GM12878 (cell line): ENCODE results near the gene LRRC27. TPM values are rescaled to one million over a fixed set of nuclear protein-coding genes. Genes with fewer than 3 reads are reported as not detected.

ENCODE experiments used
- ATAC-seq: fragments of 200-7000 bp; cut with Tn5 transposase; 3 replicates; pipeline ENCODE4 v1.9.1; 2020; ENCODE audit warnings: mild to moderate bottlenecking, moderate library complexity
- BruUV-seq: library from RNA; stranded (reverse); fragments of 400-500 nt; replicated peaks from 2 replicates; lab custom pipeline; 2021; lab: Mats Ljungman, UMichigan
- CTCF ChIA-PET: fragments of 300-600 bp; sonication (Branson Sonifier 250); formaldehyde crosslinking; extraction: SDS; loops from one replicate; lab custom pipeline; 2021; ENCODE audit warnings: inconsistent platforms; lab: Yijun Ruan, JAX
- POLR2A ChIA-PET: fragments of 350-600 bp; formaldehyde crosslinking; extraction: SDS; loops from one replicate; lab custom pipeline; 2021; ENCODE audit warnings: inconsistent platforms; lab: Charles Lee
- RAD21 ChIA-PET: fragments of 300-600 bp; sonication (Branson Sonifier 250); formaldehyde crosslinking; loops from one replicate; lab custom pipeline; 2023; ENCODE audit warnings: antibody characterized with exemption; ENCODE audit not compliant: unreplicated experiment; lab: Charles Lee
- SMC1A ChIA-PET: fragments of 300-600 bp; sonication (Branson Sonifier 250); formaldehyde crosslinking; loops from one replicate; lab custom pipeline; 2023; ENCODE audit not compliant: unreplicated experiment, uncharacterized antibody; lab: Charles Lee
- DNase-seq: peaks from one replicate; pipeline ENCODE4 v3.0.0-alpha.2; 2011; ENCODE audit warnings: low read depth, low spot score
- FAIRE-seq: peaks from 3 replicates; lab custom pipeline; 2011; peaks lifted over from hg19 to GRCh38; lab: Jason Lieb, UNC
- H2AFZ ChIP-seq: 2 replicates; pipeline ENCODE4 v1.6.0; 2011; ENCODE audit warnings: low read depth, low read length, control low read depth; ENCODE audit not compliant: control insufficient read depth
- H3K27ac ChIP-seq: 2 replicates; pipeline ENCODE4 v1.5.1; 2011; ENCODE audit warnings: control low read depth; ENCODE audit not compliant: control insufficient read depth, insufficient read depth
- H3K27me3 ChIP-seq, 2 experiments: replicated peaks in 1 of 2; 2 replicates each; pipeline versions ENCODE4 v1.6.0 to v1.6.1; 2011; ENCODE audit warnings: low read length in 1 of 2; ENCODE audit not compliant: control insufficient read depth in 2 of 2, insufficient read depth in 2 of 2
- H3K36me3 ChIP-seq, 2 experiments: 2 replicates each; pipeline ENCODE4 v1.5.1; 2011; ENCODE audit warnings: low read length in 1 of 2; ENCODE audit not compliant: control insufficient read depth in 2 of 2, insufficient read depth in 2 of 2
- H3K4me1 ChIP-seq: 2 replicates; pipeline ENCODE4 v1.6.1; 2011; ENCODE audit warnings: mild to moderate bottlenecking, low read length, moderate library complexity, mixed read lengths; ENCODE audit not compliant: control insufficient read depth, insufficient read depth
- H3K4me2 ChIP-seq: 2 replicates; pipeline ENCODE4 v1.6.0; 2011; ENCODE audit warnings: control low read depth; ENCODE audit not compliant: control insufficient read depth, insufficient read depth
- H3K4me3 ChIP-seq: fragments of 200-600 bp; sonication (generic); 2 replicates; pipeline ENCODE4 v1.5.1; 2016
- H3K79me2 ChIP-seq: 2 replicates; pipeline ENCODE4 v1.6.0; 2011; ENCODE audit warnings: low read length; ENCODE audit not compliant: control insufficient read depth, insufficient read depth
- H3K9ac ChIP-seq: 2 replicates; pipeline ENCODE4 v1.8.0; 2011; ENCODE audit warnings: low read length, control low read depth, mixed read lengths; ENCODE audit not compliant: control insufficient read depth, insufficient read depth
- H3K9me3 ChIP-seq: replicated peaks from 3 replicates; pipeline ENCODE4 v1.5.1; 2011; ENCODE audit warnings: mild to moderate bottlenecking, low read length; ENCODE audit not compliant: control insufficient read depth, insufficient read depth
- H4K20me1 ChIP-seq: 2 replicates; pipeline ENCODE4 v1.6.0; 2011; ENCODE audit not compliant: control insufficient read depth, insufficient read depth
- ASH2L ChIP-seq: fragments of 300-600, 200-600 bp; sonication (generic); IDR thresholded peaks from 2 replicates; pipeline ENCODE4 v1.6.1; 2017; ENCODE audit warnings: low read depth, mild to moderate bottlenecking, borderline replicate concordance
- ATF7 ChIP-seq: fragments of 450-650 bp; IDR thresholded peaks from 2 replicates; pipeline ENCODE4 v1.6.1; 2016; ENCODE audit warnings: low read depth, mild to moderate bottlenecking
- BACH1 ChIP-seq: fragments of 450-650 bp; IDR thresholded peaks from 2 replicates; pipeline ENCODE4 v1.6.1; 2017; ENCODE audit warnings: mild to moderate bottlenecking, borderline replicate concordance
- E2F8 ChIP-seq: fragments of 450-650 bp; IDR thresholded peaks from 2 replicates; pipeline ENCODE4 v1.6.1; 2018; ENCODE audit warnings: mild to moderate bottlenecking, low read depth, moderate library complexity; ENCODE audit not compliant: partially characterized antibody
- FOXK2 ChIP-seq: fragments of 450-650 bp; IDR thresholded peaks from 2 replicates; pipeline ENCODE4 v1.6.1; 2017; ENCODE audit warnings: mild to moderate bottlenecking, moderate library complexity
- GATAD2B ChIP-seq: fragments of 450-650 bp; conservative IDR thresholded peaks from 2 replicates; pipeline ENCODE4 v1.6.1; 2017; ENCODE audit warnings: low read depth, mild to moderate bottlenecking, moderate library complexity
- HDAC2 ChIP-seq: fragments of 200-600 bp; sonication (generic); IDR thresholded peaks from 2 replicates; pipeline ENCODE4 v1.6.1; 2017
- HDGF ChIP-seq: fragments of 450-650 bp; IDR thresholded peaks from 2 replicates; pipeline ENCODE4 v1.6.1; 2016; ENCODE audit warnings: antibody characterized with exemption
- MYC ChIP-seq: IDR thresholded peaks from 2 replicates; pipeline ENCODE4 v1.6.1; 2011; ENCODE audit warnings: mild to moderate bottlenecking, low read length, moderate library complexity, inconsistent platforms; ENCODE audit not compliant: insufficient read depth, insufficient replicate concordance, insufficient read length, severe bottlenecking
- NFIC ChIP-seq: IDR thresholded peaks from 2 replicates; pipeline ENCODE4 v1.6.1; 2012; ENCODE audit warnings: low read depth, mild to moderate bottlenecking, inconsistent platforms, low read length, moderate library complexity
- NFYB ChIP-seq: IDR thresholded peaks from 2 replicates; pipeline ENCODE4 v1.6.1; 2011; ENCODE audit warnings: low read depth, mild to moderate bottlenecking, low read length, improper control_type of control experiment, moderate library complexity; ENCODE audit not compliant: insufficient read depth
- PAX8 ChIP-seq: fragments of 450-650 bp; IDR thresholded peaks from 2 replicates; pipeline ENCODE4 v1.6.1; 2017; ENCODE audit warnings: mild to moderate bottlenecking, moderate library complexity
- POLR2AphosphoS5 ChIP-seq: IDR thresholded peaks from 2 replicates; pipeline ENCODE4 v1.6.1; 2011; ENCODE audit warnings: mild to moderate bottlenecking, low read length, inconsistent platforms
- WGBS: methylation state at CpG from one replicate; pipeline ENCODE4 v1.1.6; 2016; ENCODE audit warnings: low lambda C conversion rate; ENCODE audit not compliant: insufficient replicate concordance, insufficient coverage; ENCODE audit errors: missing lambda C conversion rate; 5-methylcytosine and 5-hydroxymethylcytosine counted together
- in situ Hi-C: fragments of 300-500 bp; cut with MboI; formaldehyde crosslinking; loops from 9 replicates; pipeline ENCODE4 v1.14.3; 2018; ENCODE audit warnings: mixed read lengths
- intact Hi-C: fragments of 100-400 bp; cut with micrococcal nuclease; formaldehyde crosslinking; loops from one replicate; pipeline ENCODE4 v1.14.2; 2022; ENCODE audit not compliant: unreplicated experiment
- polyA plus RNA-seq, 11 experiments: library from polyadenylated mRNA; depleted of rRNA in 4 of 11; unstranded in 6 of 11; stranded (reverse) in 5 of 11; fragments of >200 nt; fragmentation: Nextera tagmentation in 4 of 11; fragmentation: Illumina TruSeq in 1 of 11; extraction: Ambion mirVana in 4 of 11; extraction: Trizol in 1 of 11; gene quantifications; 1 replicate in 1 of 11; 2 replicates in 10 of 11; pipeline versions ENCODE4 v1.2.1 to v1.2.3, GENCODE V29; 2011 to 2016; ENCODE audit warnings: inconsistent platforms in 2 of 11, missing spikeins in 2 of 11, low read depth in 1 of 11
- total RNA-seq, 4 experiments: library from RNA; depleted of rRNA in 3 of 4; stranded (reverse); fragments of >200 nt in 3 of 4; fragmentation: Illumina TruSeq in 1 of 4; extraction: Trizol in 1 of 4; gene quantifications; 2 replicates each; pipeline versions ENCODE4 v1.2.1 to v1.2.3, GENCODE V29; 2013 to 2021
- TF ChIP-seq, protein P1 (sequence below): IDR thresholded peaks from 2 replicates; pipeline ENCODE4 v1.6.1; 2011; ENCODE audit warnings: mild to moderate bottlenecking, low read depth, low read length, moderate library complexity; ENCODE audit not compliant: insufficient replicate concordance

Gene LRRC27
- total and polyA plus RNA-seq, 10 of the 15 experiments (the other 5 are each of a cell fraction or from before 2014, with no cell fraction given) = 0.48 to 6.9 (median 4.7) TPM

- no peak overlapping the region for H3K27ac ChIP-seq
- TF ChIP-seq GATAD2B (no peak), FOXK2 (no peak), HDAC2 (no peak), POLR2AphosphoS5 (no peak), PAX8 (no peak), E2F8 (no peak), BACH1 (no peak), MYC (no peak), NFIC (no peak), ATF7 (no peak), HDGF (no peak), NFYB (no peak), ASH2L (no peak)
- TF ChIP-seq, protein P1, sequence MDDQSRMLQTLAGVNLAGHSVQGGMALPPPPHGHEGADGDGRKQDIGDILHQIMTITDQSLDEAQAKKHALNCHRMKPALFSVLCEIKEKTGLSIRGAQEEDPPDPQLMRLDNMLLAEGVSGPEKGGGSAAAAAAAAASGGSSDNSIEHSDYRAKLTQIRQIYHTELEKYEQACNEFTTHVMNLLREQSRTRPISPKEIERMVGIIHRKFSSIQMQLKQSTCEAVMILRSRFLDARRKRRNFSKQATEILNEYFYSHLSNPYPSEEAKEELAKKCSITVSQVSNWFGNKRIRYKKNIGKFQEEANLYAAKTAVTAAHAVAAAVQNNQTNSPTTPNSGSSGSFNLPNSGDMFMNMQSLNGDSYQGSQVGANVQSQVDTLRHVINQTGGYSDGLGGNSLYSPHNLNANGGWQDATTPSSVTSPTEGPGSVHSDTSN = no peak
- no peaks in the 10 kb centered on the region for H3K79me2 ChIP-seq
- ATAC-seq = no peak
- RAD21 ChIA-PET = interaction anchor here (1.0 kb wide), 1 partner anchor 32 kb away, joined by 3 read pairs; no protein-coding TSS in a partner anchor
- H3K27me3 ChIP-seq = peaks cover 0 to 3% of the 10 kb centered on the region in 2 experiments; a peak in 3 of 4 replicates
- H2AFZ ChIP-seq = no peak overlapping the region
- no peak overlapping the region for H3K9ac ChIP-seq
- no peak overlapping the region for H3K4me3 ChIP-seq
- intact Hi-C loops = no loop called here
- WGBS = 51% methylated on average over 19 of the region's 19 CpGs
- no peaks in the 10 kb centered on the region for H3K9me3 ChIP-seq
- no peak for DNase-seq
- in situ Hi-C loops = no loop called here
- SMC1A ChIA-PET = interaction anchor here (1.0 kb wide), 1 partner anchor 61 kb away, joined by 3 read pairs; no protein-coding TSS in a partner anchor
- CTCF ChIA-PET = interaction anchor here (1.2 kb wide), 1 partner anchor 52 kb away, joined by 3 read pairs; no protein-coding TSS in a partner anchor
- H3K4me2 ChIP-seq = no peak overlapping the region
- BruUV-seq = no TSS peak
- H3K4me1 ChIP-seq = no peaks in the 10 kb centered on the region; the same call in 1 of the 2 replicates
- H3K36me3 ChIP-seq = no peaks in the 10 kb centered on the region
- FAIRE-seq = no peak
- POLR2A ChIA-PET = no interaction called here
- H4K20me1 ChIP-seq = no peaks in the 10 kb centered on the region
Observed at GRCh38 chr10:132390921-132391675, 59.1 kb downstream of the LRRC27 start.
